Measurements from ENCODE around the gene HPS1. TPM values are rescaled to one million over a fixed set of nuclear protein-coding genes. Genes with fewer than 3 reads are reported as not detected.
A peak's percentile ranks its signal among the peaks of the same experiment; 100 is the strongest.

The HPS1 gene
- total RNA-seq, 1 experiment from 2014 or later: 47.4 TPM

- no peaks in the 10 kb centered on the region for H3K23me2 ChIP-seq (ENCODE audit: insufficient read length, low read depth, low read length, poor library complexity, severe bottlenecking)
- no peak overlapping the region for H3K4ac ChIP-seq (ENCODE audit: low read depth, low read length)
- no peak overlapping the region for H3K18ac ChIP-seq (ENCODE audit: insufficient read length, low read depth, low read length)
- no peaks in the 10 kb centered on the region for H3K9me3 ChIP-seq (ENCODE audit: control insufficient read depth, low read depth, low read length)
- peak; percentile 46 for DNase-seq
- TF ChIP-seq CTCF (conservative IDR thresholded peaks at IDR 0.05): no peak
- no peak overlapping the region for H2BK20ac ChIP-seq (ENCODE audit: low read depth, low read length, poor library complexity, severe bottlenecking)
- no peak overlapping the region for H3K4me2 ChIP-seq (ENCODE audit: insufficient read depth, insufficient read length, low read length)
- no peak overlapping the region for H2AFZ ChIP-seq (ENCODE audit: low read length)
- 0 out of 2 replicates have a peak overlapping the region, but pooled peaks have one; percentile 1 for H3K14ac ChIP-seq (ENCODE audit: insufficient read depth, low read length)
- Mint-ChIP-seq H3K27ac (peak overlapping the region in 1 of 3 experiments; percentile 87; a peak in 3 of 7 replicates), H3K9me3 (no peaks in the 10 kb centered on the region), H3K4me3 (no peak overlapping the region), H3K27me3 (ENCODE audit: low read depth) (no peaks in the 10 kb centered on the region), H3K36me3 (ENCODE audit: insufficient read depth in 1 of 3, low read depth in 3 of 3) (no peaks in the 10 kb centered on the region), H3K4me1 (peaks cover 43% of the 10 kb centered on the region in 2 experiments)
- H3K23ac ChIP-seq (ENCODE audit: insufficient read length, low read depth, low read length): no peak overlapping the region
- no peak overlapping the region for H2BK12ac ChIP-seq (ENCODE audit: insufficient read length, low read depth, low read length)
- no peak overlapping the region for H2BK15ac ChIP-seq (ENCODE audit: low read depth, low read length)
- no peak overlapping the region for H2AK5ac ChIP-seq (ENCODE audit: insufficient read length, low read length)
- no peak overlapping the region for H2BK120ac ChIP-seq (ENCODE audit: low read depth, low read length, poor library complexity, severe bottlenecking)
- no peak overlapping the region for H3T11ph ChIP-seq (ENCODE audit: low read length)
- no peak overlapping the region for H4K5ac ChIP-seq (ENCODE audit: insufficient read length, low read depth, low read length)
- H3K56ac ChIP-seq (ENCODE audit: insufficient read length, low read depth, low read length): no peak overlapping the region
- WGBS (ENCODE audit: extremely low coverage, insufficient read length, low lambda C conversion rate): no CpG with 5 or more reads among the region's 4 CpGs
- no peak overlapping the region for H3K9ac ChIP-seq (ENCODE audit: extremely low read depth, insufficient read length, low read length)
- H2BK5ac ChIP-seq (ENCODE audit: insufficient read length, low read length): no peak overlapping the region
- no peaks in the 10 kb centered on the region for H3K79me1 ChIP-seq (ENCODE audit: insufficient read depth, low read depth, low read length, poor library complexity, severe bottlenecking)
- H4K91ac ChIP-seq (ENCODE audit: insufficient read length, low read depth, low read length): no peak overlapping the region
- no peaks in the 10 kb centered on the region; the same call in 1 of the 2 replicates for H3K4me1 ChIP-seq (ENCODE audit: insufficient read depth, low read length)
- H4K8ac ChIP-seq (replicated peaks; ENCODE audit: insufficient read length, low read depth, low read length): no peak overlapping the region
- no peaks in the 10 kb centered on the region for H3K27me3 ChIP-seq (ENCODE audit: insufficient read depth, low read length)
- H3K79me2 ChIP-seq (ENCODE audit: insufficient read depth, low read length): no peaks in the 10 kb centered on the region
- H4K20me1 ChIP-seq (ENCODE audit: control insufficient read depth, insufficient read depth, insufficient read length): no peaks in the 10 kb centered on the region
- H3K27ac ChIP-seq (ENCODE audit: insufficient read length, low read depth, low read length): no peak overlapping the region
Measured at GRCh38 chr10:98456043-98456570, 9.4 kb upstream of the HPS1 start.
